ENCODE measurements around the gene LPCAT3.

The LPCAT3 gene

GRCh38 chr12:6947615-6948014 is 70.7 kb downstream of the LPCAT3 start:
- Histone ChIP-seq H3K4me2 (ENCODE audit: low read length) (no peak overlapping the region), H3K4me1 (ENCODE audit: control insufficient read depth, low read length) (peaks cover 83% of the 10 kb centered on the region), H3F3A (ENCODE audit: control insufficient read depth, insufficient read depth) (peaks cover 13% of the 10 kb centered on the region), H3K9me2 (replicated peaks; ENCODE audit: control insufficient read depth, low read length) (no peaks in the 10 kb centered on the region), H3K27ac (ENCODE audit: low read depth, low read length) (no peak overlapping the region), H3K4me3 (ENCODE audit: low read length) (no peak overlapping the region), H3K36me3 (ENCODE audit: control insufficient read depth, low read length) (no peaks in the 10 kb centered on the region), H3K9me3 (ENCODE audit: control insufficient read depth, insufficient read depth, low read length) (no peaks in the 10 kb centered on the region), H3K27me3 (ENCODE audit: control insufficient read depth, low read length) (peaks cover 30% of the 10 kb centered on the region), H4K20me1 (ENCODE audit: control insufficient read depth, insufficient read depth, low read depth, low read length) (peaks cover 4% of the 10 kb centered on the region; the same call in 1 of the 2 replicates), H3K79me2 (ENCODE audit: control insufficient read depth, low read length) (no peaks in the 10 kb centered on the region)
- TF ChIP-seq EZH2phosphoT487 (IDR thresholded peaks at IDR 0.05; ENCODE audit: borderline replicate concordance, low read length) (no peak), CTCF (IDR thresholded peaks at IDR 0.05; ENCODE audit: low read depth, low read length, poor library complexity, severe bottlenecking) (no peak)

- Histone ChIP-seq H3K27ac (ENCODE audit: low read depth, low read length) (no peak overlapping the region), H3K36me3 (ENCODE audit: control insufficient read depth, low read length) (no peaks in the 10 kb centered on the region), H3K9me3 (ENCODE audit: control insufficient read depth, insufficient read depth, low read length) (no peaks in the 10 kb centered on the region), H3K4me2 (ENCODE audit: low read length) (peak overlapping the region; percentile 100), H4K20me1 (ENCODE audit: control insufficient read depth, insufficient read depth, low read depth, low read length) (no peaks in the 10 kb centered on the region), H3K79me2 (ENCODE audit: control insufficient read depth, low read length) (no peaks in the 10 kb centered on the region), H3K27me3 (ENCODE audit: control insufficient read depth, low read length) (peaks cover 23% of the 10 kb centered on the region), H3K4me1 (ENCODE audit: control insufficient read depth, low read length) (peaks cover 76% of the 10 kb centered on the region), H3K9me2 (replicated peaks; ENCODE audit: control insufficient read depth, low read length) (no peaks in the 10 kb centered on the region), H3K4me3 (ENCODE audit: low read length) (peak overlapping the region; percentile 95), H3F3A (ENCODE audit: control insufficient read depth, insufficient read depth) (peaks cover 13% of the 10 kb centered on the region)
- TF ChIP-seq CTCF (IDR thresholded peaks at IDR 0.05; ENCODE audit: low read depth, low read length, poor library complexity, severe bottlenecking) (no peak), EZH2phosphoT487 (IDR thresholded peaks at IDR 0.05; ENCODE audit: borderline replicate concordance, low read length) (no peak)
Observed at GRCh38 chr12:6946920-6947374, 71.3 kb downstream of the LPCAT3 start.

- Histone ChIP-seq H3K9me3 (ENCODE audit: control insufficient read depth, insufficient read depth, low read length) (no peaks in the 10 kb centered on the region), H3K79me2 (ENCODE audit: control insufficient read depth, low read length) (no peaks in the 10 kb centered on the region), H3K36me3 (ENCODE audit: control insufficient read depth, low read length) (no peaks in the 10 kb centered on the region), H3K4me3 (ENCODE audit: low read length) (peak overlapping the region; percentile 95), H3K27ac (ENCODE audit: low read depth, low read length) (peak overlapping the region; percentile 80), H3K4me1 (ENCODE audit: control insufficient read depth, low read length) (peaks cover 69% of the 10 kb centered on the region), H3K9me2 (replicated peaks; ENCODE audit: control insufficient read depth, low read length) (no peaks in the 10 kb centered on the region), H3K4me2 (ENCODE audit: low read length) (peak overlapping the region; percentile 100), H3F3A (ENCODE audit: control insufficient read depth, insufficient read depth) (peaks cover 13% of the 10 kb centered on the region), H3K27me3 (ENCODE audit: control insufficient read depth, low read length) (peaks cover 16% of the 10 kb centered on the region), H4K20me1 (ENCODE audit: control insufficient read depth, insufficient read depth, low read depth, low read length) (no peaks in the 10 kb centered on the region)
- TF ChIP-seq EZH2phosphoT487 (IDR thresholded peaks at IDR 0.05; ENCODE audit: borderline replicate concordance, low read length): no peak
Observed at GRCh38 chr12:6946033-6946919, 72.0 kb downstream of the LPCAT3 start.

GRCh38 chr12:6945613-6946012 is 72.7 kb downstream of the LPCAT3 start:
- H3K4me1 ChIP-seq (ENCODE audit: control insufficient read depth, low read length): peaks cover 63% of the 10 kb centered on the region
- H3K9me3 ChIP-seq (ENCODE audit: control insufficient read depth, insufficient read depth, low read length): no peaks in the 10 kb centered on the region
- H3K4me3 ChIP-seq (ENCODE audit: low read length): peak overlapping the region; percentile 95
- no peaks in the 10 kb centered on the region for H3K9me2 ChIP-seq (replicated peaks; ENCODE audit: control insufficient read depth, low read length)
- H3K36me3 ChIP-seq (ENCODE audit: control insufficient read depth, low read length): no peaks in the 10 kb centered on the region
- no peak for TF ChIP-seq EZH2phosphoT487 (IDR thresholded peaks at IDR 0.05; ENCODE audit: borderline replicate concordance, low read length)
- no peak for TF ChIP-seq CTCF (IDR thresholded peaks at IDR 0.05; ENCODE audit: low read depth, low read length, poor library complexity, severe bottlenecking)
- H3K4me2 ChIP-seq (ENCODE audit: low read length): peak overlapping the region; percentile 100
- peaks cover 13% of the 10 kb centered on the region for H3F3A ChIP-seq (ENCODE audit: control insufficient read depth, insufficient read depth)
- H3K27me3 ChIP-seq (ENCODE audit: control insufficient read depth, low read length): peaks cover 16% of the 10 kb centered on the region
- peak overlapping the region; percentile 80 for H3K27ac ChIP-seq (ENCODE audit: low read depth, low read length)
- H4K20me1 ChIP-seq (ENCODE audit: control insufficient read depth, insufficient read depth, low read depth, low read length): no peaks in the 10 kb centered on the region
- H3K79me2 ChIP-seq (ENCODE audit: control insufficient read depth, low read length): no peaks in the 10 kb centered on the region

All from DOHH2 (cell line).